C4-2B (cell line): ENCODE results near the gene KITLG.

ENCODE experiments used
- ZFX ChIP-seq: fragments of 450-650 bp; IDR thresholded peaks from 2 replicates; pipeline ENCODE4 v1.6.1; 2017
- TF ChIP-seq, protein P1 (sequence below): fragments of 450-650 bp; conservative IDR thresholded peaks from 2 replicates; pipeline ENCODE4 v1.5.1; 2017; ENCODE audit warnings: mild to moderate bottlenecking

DNA sequence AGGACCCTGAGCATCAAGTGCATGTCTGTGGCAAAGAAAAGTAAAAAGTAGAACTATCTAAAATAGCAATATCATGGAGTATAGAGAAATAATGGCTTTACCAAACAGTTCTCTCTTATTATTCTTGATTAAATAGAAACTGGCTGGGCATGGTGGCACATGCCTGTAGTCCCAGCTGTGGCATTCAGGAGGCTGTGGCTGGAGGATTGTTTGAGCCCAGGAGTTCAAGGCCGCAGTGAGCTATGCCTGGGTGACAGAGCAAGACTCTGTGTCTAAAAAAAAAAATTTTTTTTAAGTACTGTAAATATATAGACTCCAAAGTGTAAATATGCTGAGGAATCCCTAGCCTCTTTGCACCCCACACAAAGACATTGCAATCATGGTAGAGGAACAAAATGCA, 121.9 kb downstream of the KITLG start:
- TF ChIP-seq, protein P1, sequence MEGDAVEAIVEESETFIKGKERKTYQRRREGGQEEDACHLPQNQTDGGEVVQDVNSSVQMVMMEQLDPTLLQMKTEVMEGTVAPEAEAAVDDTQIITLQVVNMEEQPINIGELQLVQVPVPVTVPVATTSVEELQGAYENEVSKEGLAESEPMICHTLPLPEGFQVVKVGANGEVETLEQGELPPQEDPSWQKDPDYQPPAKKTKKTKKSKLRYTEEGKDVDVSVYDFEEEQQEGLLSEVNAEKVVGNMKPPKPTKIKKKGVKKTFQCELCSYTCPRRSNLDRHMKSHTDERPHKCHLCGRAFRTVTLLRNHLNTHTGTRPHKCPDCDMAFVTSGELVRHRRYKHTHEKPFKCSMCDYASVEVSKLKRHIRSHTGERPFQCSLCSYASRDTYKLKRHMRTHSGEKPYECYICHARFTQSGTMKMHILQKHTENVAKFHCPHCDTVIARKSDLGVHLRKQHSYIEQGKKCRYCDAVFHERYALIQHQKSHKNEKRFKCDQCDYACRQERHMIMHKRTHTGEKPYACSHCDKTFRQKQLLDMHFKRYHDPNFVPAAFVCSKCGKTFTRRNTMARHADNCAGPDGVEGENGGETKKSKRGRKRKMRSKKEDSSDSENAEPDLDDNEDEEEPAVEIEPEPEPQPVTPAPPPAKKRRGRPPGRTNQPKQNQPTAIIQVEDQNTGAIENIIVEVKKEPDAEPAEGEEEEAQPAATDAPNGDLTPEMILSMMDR: no peak
- no peak for TF ChIP-seq ZFX
